GM20000 (cell line): Measurements from ENCODE around the gene KLHL26.

Experiments used
- DNase-seq: peaks from one replicate; pipeline ENCODE4 v3.0.0; 2012; ENCODE audit warnings: low spot score
- CTCF ChIP-seq: IDR thresholded peaks from 2 replicates; pipeline ENCODE4 v1.5.1; 2012; ENCODE audit warnings: mild to moderate bottlenecking, control low read depth; ENCODE audit errors: extremely low read depth, missing control alignments

The KLHL26 gene

DNA sequence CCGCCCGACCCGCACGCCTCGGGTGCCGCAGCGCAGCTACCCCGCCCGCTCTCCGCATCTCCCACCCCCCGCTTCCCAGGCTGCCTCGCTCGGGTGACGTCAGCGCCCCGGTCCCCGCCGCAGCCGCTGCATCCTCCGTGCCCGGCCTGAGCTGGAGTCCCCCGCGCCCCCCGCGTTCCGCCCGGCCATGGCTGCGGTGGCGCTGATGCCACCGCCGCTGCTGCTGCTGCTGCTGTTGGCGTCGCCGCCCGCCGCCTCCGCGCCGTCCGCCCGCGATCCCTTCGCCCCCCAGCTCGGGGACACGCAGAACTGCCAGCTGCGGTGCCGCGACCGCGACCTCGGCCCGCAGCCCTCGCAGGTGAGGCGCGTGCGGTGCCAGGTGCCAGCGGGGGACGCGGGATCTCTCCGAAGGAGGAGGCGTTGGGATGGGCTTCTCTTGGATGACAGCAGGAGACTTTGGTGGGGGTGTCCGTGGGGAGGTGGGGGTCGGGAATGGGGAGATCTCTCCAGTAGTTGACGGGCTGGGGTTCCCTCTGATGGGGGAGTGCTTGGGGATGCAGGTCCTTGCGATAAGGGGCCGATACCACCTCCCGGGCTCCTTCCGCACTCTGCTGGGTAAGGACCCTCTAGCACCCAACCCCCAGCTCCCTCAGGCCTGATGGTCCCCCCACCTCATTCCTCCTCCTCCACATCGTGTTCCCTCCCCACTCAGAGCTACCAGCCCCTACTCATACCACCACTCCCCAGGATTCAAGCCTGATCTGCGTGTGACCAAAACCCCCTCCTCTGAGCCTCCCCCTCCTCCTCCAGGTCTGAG, 23.8 kb upstream of the KLHL26 start, which contains the start of gene TMEM59L:
Gene TMEM59L (plus strand): TSS at position 99 of the 817 bp plus-strand sequence. CDS start 89 bp downstream, at position 188.
- DNase-seq = peak; percentile 57
- TF ChIP-seq CTCF = no peak

DNA sequence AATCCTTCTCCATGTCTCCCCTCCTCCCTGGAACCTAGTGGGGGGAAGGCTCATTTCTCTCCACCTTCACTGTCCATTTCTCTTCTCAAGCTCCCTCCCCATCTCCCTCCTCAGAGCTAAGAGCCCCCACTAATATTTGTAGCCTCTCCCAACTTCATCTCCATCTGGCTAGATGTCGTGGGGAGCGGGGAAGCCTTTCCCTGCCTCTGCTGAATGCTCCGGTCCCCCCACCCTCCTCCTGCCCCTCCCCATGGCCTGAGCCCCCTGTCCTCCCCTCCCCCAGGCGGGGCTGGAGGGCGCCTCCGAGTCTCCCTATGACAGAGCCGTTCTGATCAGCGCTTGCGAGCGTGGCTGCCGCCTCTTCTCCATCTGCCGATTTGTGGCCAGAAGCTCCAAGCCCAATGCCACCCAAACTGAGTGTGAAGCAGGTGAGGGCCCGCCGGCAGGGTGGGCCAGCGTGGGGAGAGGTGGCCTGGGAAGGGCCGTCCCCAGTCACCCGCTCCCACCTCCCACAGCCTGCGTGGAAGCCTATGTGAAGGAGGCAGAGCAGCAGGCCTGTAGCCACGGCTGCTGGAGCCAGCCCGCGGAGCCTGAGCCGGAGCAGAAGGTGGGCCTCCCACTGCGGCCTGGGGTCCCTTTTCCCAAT, 23.1 kb upstream of the KLHL26 start:
- TF ChIP-seq CTCF = no peak
- no peak for DNase-seq

GRCh38 chr19:18616023-18616422, 20.8 kb upstream of the KLHL26 start:
- no peak for TF ChIP-seq CTCF

DNA sequence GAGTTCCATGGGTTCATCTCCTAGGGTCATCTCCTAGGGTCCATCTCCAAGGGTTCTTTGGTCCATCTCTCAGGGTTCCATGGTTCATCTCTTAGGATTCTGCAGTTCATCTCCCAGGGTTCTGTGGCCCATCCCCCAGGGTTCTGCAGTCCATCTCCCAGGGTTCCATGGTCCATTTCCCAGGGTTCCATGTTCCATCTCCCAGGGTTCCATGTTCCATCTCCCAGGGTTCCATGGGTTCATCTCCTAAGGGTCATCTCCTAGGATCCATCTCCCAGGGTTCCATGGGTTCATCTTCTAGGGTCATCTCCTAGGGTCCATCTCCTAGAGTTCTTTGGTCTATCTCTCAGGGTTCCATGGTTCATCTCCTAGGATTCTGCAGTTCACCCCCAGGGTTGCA, 19.3 kb upstream of the KLHL26 start:
- TF ChIP-seq CTCF = no peak
- DNase-seq = no peak

More at GRCh38 chr19:18616023-18616422, 20.8 kb upstream of the KLHL26 start:
- DNase-seq = no peak

DNA sequence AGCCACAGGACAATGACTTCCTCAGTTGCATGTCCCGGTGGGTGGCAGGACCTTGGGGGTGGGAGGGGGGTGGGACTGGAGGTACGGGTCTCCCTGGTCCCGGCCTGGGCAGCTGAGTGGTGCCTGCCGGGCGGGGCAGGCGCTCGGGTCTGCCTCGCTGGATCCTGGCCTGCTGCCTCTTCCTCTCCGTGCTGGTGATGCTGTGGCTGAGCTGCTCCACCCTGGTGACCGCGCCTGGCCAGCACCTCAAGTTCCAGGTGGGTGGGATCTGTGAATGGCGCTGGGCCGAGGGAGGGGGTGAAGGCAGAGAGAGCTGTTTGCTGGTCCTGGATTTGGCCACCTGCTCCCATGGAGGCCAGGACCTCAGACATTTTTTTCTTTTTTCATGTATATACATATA, 18.6 kb upstream of the KLHL26 start:
- no peak for TF ChIP-seq CTCF
- no peak for DNase-seq

GRCh38 chr19:18620311-18620710, 16.5 kb upstream of the KLHL26 start:
- no peak for TF ChIP-seq CTCF
- DNase-seq = no peak

GRCh38 chr19:18620902-18621301, 15.9 kb upstream of the KLHL26 start:
- no peak for DNase-seq
- no peak for TF ChIP-seq CTCF
